BLaER1 treated with 17β-estradiol and CSF1 and Interleukin-3, amounts not matched to agents 10 nM and 100 nM (cell line): ENCODE data around the gene TTBK2.

Experiments
- H3K27ac ChIP-seq, 11 experiments: shearing (Covaris generic); formaldehyde crosslinking; 2 replicates each; pipeline ENCODE4 v1.8.1; 2022
- H3K27me3 ChIP-seq, 11 experiments: shearing (Covaris generic); formaldehyde crosslinking; 2 replicates each; pipeline ENCODE4 v1.8.1; 2022
- H3K36me3 ChIP-seq, 11 experiments: shearing (Covaris generic); formaldehyde crosslinking; 2 replicates each; pipeline ENCODE4 v1.8.1; 2022
- H3K4me1 ChIP-seq, 10 experiments: shearing (Covaris generic); formaldehyde crosslinking; 2 replicates each; pipeline ENCODE4 v1.8.1; 2022
- H3K4me2 ChIP-seq, 11 experiments: shearing (Covaris generic); formaldehyde crosslinking; 2 replicates each; pipeline ENCODE4 v1.8.1; 2022
- H3K4me3 ChIP-seq, 10 experiments: shearing (Covaris generic); formaldehyde crosslinking; 2 replicates each; pipeline ENCODE4 v1.8.1; 2022
- H3K9ac ChIP-seq, 11 experiments: shearing (Covaris generic); formaldehyde crosslinking; 2 replicates each; pipeline ENCODE4 v1.8.1; 2022
- H3K9me3 ChIP-seq, 11 experiments: shearing (Covaris generic); formaldehyde crosslinking; replicated peaks in 1 of 11; 2 replicates each; pipeline ENCODE4 v1.8.1; 2022
- H4K20me1 ChIP-seq, 11 experiments: shearing (Covaris generic); formaldehyde crosslinking; 2 replicates each; pipeline ENCODE4 v1.8.1; 2022
- Cebpa-rat ChIP-seq, 11 experiments: shearing (Covaris generic); IDR thresholded peaks; 2 replicates each; pipeline ENCODE4 v1.8.1; 2022

The TTBK2 gene

GRCh38 chr15:42749266-42749665 lies 171.3 kb downstream of the TTBK2 start:
- TF ChIP-seq Cebpa-rat (IDR thresholded peaks at IDR 0.05), result no peak
- Histone ChIP-seq H3K9me3 (peaks cover 22 to 36% (median 30%) of the 10 kb centered on the region in 11 experiments), H3K4me1 (no peaks in the 10 kb centered on the region), H3K27me3 (no peaks in the 10 kb centered on the region), H4K20me1 (no peaks in the 10 kb centered on the region), H3K4me3 (no peak overlapping the region), H3K9ac (no peak overlapping the region), H3K4me2 (no peak overlapping the region), H3K27ac (no peak overlapping the region), H3K36me3 (peaks cover 55 to 82% (median 70%) of the 10 kb centered on the region in 11 experiments)

- Histone ChIP-seq H3K36me3 (peaks cover 11 to 58% (median 31%) of the 10 kb centered on the region in 11 experiments; a peak in 21 of 22 replicates), H3K4me2 (no peak overlapping the region), H3K4me1 (peaks cover 0 to 6% (median 0%) of the 10 kb centered on the region in 10 experiments; a peak in 6 of 20 replicates), H3K9me3 (0 out of 22 replicates have a peak, but pooled peaks cover 0 to 1% (median 0%) of the 10 kb centered on the region in 11 experiments), H3K4me3 (no peak overlapping the region), H3K27ac (no peak overlapping the region), H4K20me1 (no peaks in the 10 kb centered on the region), H3K9ac (no peak overlapping the region), H3K27me3 (no peaks in the 10 kb centered on the region)
- TF ChIP-seq Cebpa-rat (IDR thresholded peaks at IDR 0.05), result no peak
These were observed 176.4 kb downstream of the TTBK2 start for GRCh38 chr15:42744195-42744594.

GRCh38 chr15:42742149-42742548 lies 178.4 kb downstream of the TTBK2 start:
- Histone ChIP-seq H3K9me3 (no peaks in the 10 kb centered on the region), H3K27ac (no peak overlapping the region), H3K9ac (no peak overlapping the region), H3K4me1 (peaks cover 7 to 26% (median 19%) of the 10 kb centered on the region in 10 experiments), H3K4me2 (no peak overlapping the region), H3K4me3 (no peak overlapping the region), H3K36me3 (peaks cover 11 to 52% (median 24%) of the 10 kb centered on the region in 11 experiments; a peak in 21 of 22 replicates), H3K27me3 (no peaks in the 10 kb centered on the region), H4K20me1 (no peaks in the 10 kb centered on the region)
- TF ChIP-seq Cebpa-rat (IDR thresholded peaks at IDR 0.05), result no peak

GRCh38 chr15:42741710-42742109 lies 178.9 kb downstream of the TTBK2 start:
- Histone ChIP-seq H4K20me1 (peaks cover 0 to under 1% (median 0%) of the 10 kb centered on the region in 11 experiments; a peak in 1 of 22 replicates), H3K36me3 (peaks cover 11 to 48% (median 22%) of the 10 kb centered on the region in 11 experiments; a peak in 21 of 22 replicates), H3K9ac (no peak overlapping the region), H3K4me1 (peaks cover 7 to 26% (median 20%) of the 10 kb centered on the region in 10 experiments), H3K27ac (no peak overlapping the region), H3K4me2 (no peak overlapping the region), H3K27me3 (no peaks in the 10 kb centered on the region), H3K4me3 (no peak overlapping the region), H3K9me3 (no peaks in the 10 kb centered on the region)
- no peak for TF ChIP-seq Cebpa-rat (IDR thresholded peaks at IDR 0.05)

GRCh38 chr15:42737529-42738328 lies 182.8 kb downstream of the TTBK2 start:
- Histone ChIP-seq H3K27ac (peak overlapping the region; percentile 72 to 91 (median 83); a peak in 21 of 22 replicates), H3K4me3 (peak overlapping the region; percentile 89 to 99 (median 96)), H3K27me3 (no peaks in the 10 kb centered on the region)

GRCh38 chr15:42736793-42737528 lies 183.6 kb downstream of the TTBK2 start, which contains the start of gene CDAN1:
TSS of gene CDAN1 (minus strand) at chr15:42737128. CDS start at chr15:42737102, 26 bp downstream.
- Histone ChIP-seq H3K4me2 (peak within 1 kb of the TSS; percentile 79 to 97 (median 93)), H3K27me3 (no peaks in the 10 kb centered on the region), H3K36me3 (peaks cover 32 to 57% (median 38%) of the 10 kb centered on the region in 11 experiments)

More at GRCh38 chr15:42737529-42738328, 182.8 kb downstream of the TTBK2 start:
- no peak for TF ChIP-seq Cebpa-rat (IDR thresholded peaks at IDR 0.05)
- no peaks in the 10 kb centered on the region for H3K9me3 ChIP-seq
- H3K4me2 ChIP-seq, result peak overlapping the region; percentile 79 to 97 (median 89)
- peak overlapping the region; percentile 83 to 94 (median 91) for H3K9ac ChIP-seq
- peaks cover 21 to 50% (median 39%) of the 10 kb centered on the region in 10 experiments for H3K4me1 ChIP-seq
- H3K36me3 ChIP-seq, result peaks cover 25 to 49% (median 31%) of the 10 kb centered on the region in 11 experiments
- peaks cover 0 to 36% (median 20%) of the 10 kb centered on the region in 11 experiments; a peak in 15 of 22 replicates for H4K20me1 ChIP-seq

DNA sequence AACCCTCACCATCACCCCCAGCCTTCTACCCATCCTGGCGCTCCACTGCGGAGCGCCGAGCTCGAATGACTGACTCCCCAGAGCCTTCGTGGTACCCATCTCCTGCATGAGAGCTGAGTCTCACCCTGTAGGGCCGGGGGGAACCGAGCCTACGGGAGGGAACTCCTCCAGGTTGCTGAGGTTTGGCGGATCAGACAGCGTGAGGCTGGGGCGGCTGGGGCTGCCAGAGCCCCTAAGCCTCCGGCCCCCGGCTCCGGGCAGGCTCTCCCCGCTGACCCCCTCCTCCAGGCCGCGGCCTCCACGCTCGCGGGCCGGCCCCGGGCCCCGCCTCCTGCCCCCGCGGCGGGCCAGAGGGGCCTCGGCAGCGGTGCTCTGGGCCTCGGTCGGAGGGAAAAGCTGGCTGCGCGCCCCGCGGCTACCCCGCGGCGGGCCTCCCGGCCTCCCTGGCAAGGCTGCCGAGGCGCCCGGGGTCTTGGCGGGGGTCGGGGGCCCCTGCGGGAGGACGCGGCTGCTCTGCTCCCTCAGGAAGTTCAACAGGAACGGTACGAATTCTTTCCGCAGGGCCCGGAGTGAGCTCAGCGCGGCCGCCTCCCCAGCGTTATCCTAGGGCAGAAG lies 184.3 kb downstream of the TTBK2 start:
- H3K9ac ChIP-seq, result peak overlapping the region; percentile 83 to 94 (median 91)
- peak overlapping the region; percentile 89 to 99 (median 96) for H3K4me3 ChIP-seq
- peaks cover 0 to 49% (median 21%) of the 10 kb centered on the region in 11 experiments; a peak in 16 of 22 replicates for H4K20me1 ChIP-seq
- H3K36me3 ChIP-seq, result peaks cover 39 to 58% (median 45%) of the 10 kb centered on the region in 11 experiments
- H3K4me1 ChIP-seq, result peaks cover 21 to 50% (median 39%) of the 10 kb centered on the region in 10 experiments
- H3K27me3 ChIP-seq, result no peaks in the 10 kb centered on the region
- TF ChIP-seq Cebpa-rat (IDR thresholded peaks at IDR 0.05), result no peak
- H3K27ac ChIP-seq, result peak overlapping the region; percentile 75 to 91 (median 83)
- H3K4me2 ChIP-seq, result peak overlapping the region; percentile 79 to 97 (median 89)
- H3K9me3 ChIP-seq, result no peaks in the 10 kb centered on the region

More at GRCh38 chr15:42736793-42737528, 183.6 kb downstream of the TTBK2 start, which contains the start of gene CDAN1:
- H3K4me3 ChIP-seq, result peak within 1 kb of the TSS; percentile 89 to 99 (median 96)
- no peak for TF ChIP-seq Cebpa-rat (IDR thresholded peaks at IDR 0.05)
- no peaks in the 10 kb centered on the region for H3K9me3 ChIP-seq
- H4K20me1 ChIP-seq, result peaks cover 0 to 44% (median 21%) of the 10 kb centered on the region in 11 experiments; a peak in 16 of 22 replicates
- H3K4me1 ChIP-seq, result peaks cover 21 to 50% (median 39%) of the 10 kb centered on the region in 10 experiments
- peak within 1 kb of the TSS; percentile 83 to 94 (median 91) for H3K9ac ChIP-seq
- peak within 1 kb of the TSS; percentile 75 to 91 (median 83) for H3K27ac ChIP-seq
